ENCODE measurements around the gene TMEM218. TPM values are rescaled to one million over a fixed set of nuclear protein-coding genes. Genes with fewer than 3 reads are reported as not detected.
A peak's percentile ranks its signal among the peaks of the same experiment; 100 is the strongest.

Gene TMEM218
- total and polyA plus RNA-seq, 10 of the 15 experiments (the other 5 are each of a cell fraction or from before 2014, with no cell fraction given), result 11.2 to 50.3 (median 28.8) TPM

- peak; percentile 85 for TF ChIP-seq ZNF592 (IDR thresholded peaks at IDR 0.05)
- peak; percentile 19; the same call in 1 of the 2 replicates for TF ChIP-seq HCFC1 (IDR thresholded peaks at IDR 0.05; ENCODE audit: low read length)
- TF ChIP-seq, protein P1, sequence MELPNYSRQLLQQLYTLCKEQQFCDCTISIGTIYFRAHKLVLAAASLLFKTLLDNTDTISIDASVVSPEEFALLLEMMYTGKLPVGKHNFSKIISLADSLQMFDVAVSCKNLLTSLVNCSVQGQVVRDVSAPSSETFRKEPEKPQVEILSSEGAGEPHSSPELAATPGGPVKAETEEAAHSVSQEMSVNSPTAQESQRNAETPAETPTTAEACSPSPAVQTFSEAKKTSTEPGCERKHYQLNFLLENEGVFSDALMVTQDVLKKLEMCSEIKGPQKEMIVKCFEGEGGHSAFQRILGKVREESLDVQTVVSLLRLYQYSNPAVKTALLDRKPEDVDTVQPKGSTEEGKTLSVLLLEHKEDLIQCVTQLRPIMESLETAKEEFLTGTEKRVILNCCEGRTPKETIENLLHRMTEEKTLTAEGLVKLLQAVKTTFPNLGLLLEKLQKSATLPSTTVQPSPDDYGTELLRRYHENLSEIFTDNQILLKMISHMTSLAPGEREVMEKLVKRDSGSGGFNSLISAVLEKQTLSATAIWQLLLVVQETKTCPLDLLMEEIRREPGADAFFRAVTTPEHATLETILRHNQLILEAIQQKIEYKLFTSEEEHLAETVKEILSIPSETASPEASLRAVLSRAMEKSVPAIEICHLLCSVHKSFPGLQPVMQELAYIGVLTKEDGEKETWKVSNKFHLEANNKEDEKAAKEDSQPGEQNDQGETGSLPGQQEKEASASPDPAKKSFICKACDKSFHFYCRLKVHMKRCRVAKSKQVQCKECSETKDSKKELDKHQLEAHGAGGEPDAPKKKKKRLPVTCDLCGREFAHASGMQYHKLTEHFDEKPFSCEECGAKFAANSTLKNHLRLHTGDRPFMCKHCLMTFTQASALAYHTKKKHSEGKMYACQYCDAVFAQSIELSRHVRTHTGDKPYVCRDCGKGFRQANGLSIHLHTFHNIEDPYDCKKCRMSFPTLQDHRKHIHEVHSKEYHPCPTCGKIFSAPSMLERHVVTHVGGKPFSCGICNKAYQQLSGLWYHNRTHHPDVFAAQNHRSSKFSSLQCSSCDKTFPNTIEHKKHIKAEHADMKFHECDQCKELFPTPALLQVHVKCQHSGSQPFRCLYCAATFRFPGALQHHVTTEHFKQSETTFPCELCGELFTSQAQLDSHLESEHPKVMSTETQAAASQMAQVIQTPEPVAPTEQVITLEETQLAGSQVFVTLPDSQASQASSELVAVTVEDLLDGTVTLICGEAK (IDR thresholded peaks at IDR 0.05; ENCODE audit: borderline replicate concordance), result peak; percentile 76; the same call in 1 of the 2 replicates
- TF ChIP-seq RFX5 (IDR thresholded peaks at IDR 0.05; ENCODE audit: low read depth, low read length), result 0 out of 2 replicates have a peak, but pooled peaks have one; percentile 12
- no peak for TF ChIP-seq CTCF (IDR thresholded peaks at IDR 0.05 in 2 of 3, conservative IDR thresholded peaks at IDR 0.05 in 1 of 3; ENCODE audit: control insufficient read depth in 2 of 3, extremely low read depth in 1 of 3, insufficient read depth in 1 of 3, low read depth in 3 of 3, low read length in 3 of 3)
- peak; percentile 77; the same call in 1 of the 3 replicates for TF ChIP-seq POU2F2 (IDR thresholded peaks at IDR 0.05; ENCODE audit: borderline replicate concordance, low read depth, low read length)
- TF ChIP-seq ESRRA (IDR thresholded peaks at IDR 0.05; ENCODE audit: low read length), result no peak; the same call in 1 of the 2 replicates
- TF ChIP-seq ZNF384 (IDR thresholded peaks at IDR 0.05; ENCODE audit: borderline replicate concordance, low read depth, low read length), result no peak
- no peak for TF ChIP-seq CBX5 (IDR thresholded peaks at IDR 0.05; ENCODE audit: low read depth)
- peak in 1 of 2 experiments; percentile 54; a peak in 1 of 4 replicates for TF ChIP-seq SRF (IDR thresholded peaks at IDR 0.05; ENCODE audit: low read depth in 2 of 2, low read length in 2 of 2)
- TF ChIP-seq PBX3 (IDR thresholded peaks at IDR 0.05; ENCODE audit: insufficient replicate concordance, low read depth, low read length), result peak; percentile 17
Measured at GRCh38 chr11:125072218-125072960, 39.0 kb downstream of the TMEM218 start (continued).
